ENCODE data around the gene PDK2.

DNA sequence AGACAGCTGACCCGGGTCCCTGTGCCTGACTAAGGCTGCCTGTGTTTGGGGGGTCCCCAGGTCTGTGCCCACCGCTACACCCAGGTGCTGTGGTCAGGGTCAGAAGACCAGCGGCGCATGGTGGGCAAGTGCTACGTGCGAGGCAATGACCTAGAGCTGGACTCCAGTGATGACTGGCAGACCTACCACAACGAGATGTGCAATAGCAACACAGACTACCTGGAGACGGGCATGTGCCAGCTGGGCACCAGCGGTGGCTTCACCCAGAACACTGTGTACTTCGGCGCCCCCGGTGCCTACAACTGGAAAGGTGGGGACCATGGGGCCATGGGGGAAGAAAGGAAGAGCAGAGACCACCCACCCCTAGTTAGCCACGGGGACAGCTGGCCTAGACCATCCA lies 27.2 kb upstream of the PDK2 start:
- TF ChIP-seq, protein P1, sequence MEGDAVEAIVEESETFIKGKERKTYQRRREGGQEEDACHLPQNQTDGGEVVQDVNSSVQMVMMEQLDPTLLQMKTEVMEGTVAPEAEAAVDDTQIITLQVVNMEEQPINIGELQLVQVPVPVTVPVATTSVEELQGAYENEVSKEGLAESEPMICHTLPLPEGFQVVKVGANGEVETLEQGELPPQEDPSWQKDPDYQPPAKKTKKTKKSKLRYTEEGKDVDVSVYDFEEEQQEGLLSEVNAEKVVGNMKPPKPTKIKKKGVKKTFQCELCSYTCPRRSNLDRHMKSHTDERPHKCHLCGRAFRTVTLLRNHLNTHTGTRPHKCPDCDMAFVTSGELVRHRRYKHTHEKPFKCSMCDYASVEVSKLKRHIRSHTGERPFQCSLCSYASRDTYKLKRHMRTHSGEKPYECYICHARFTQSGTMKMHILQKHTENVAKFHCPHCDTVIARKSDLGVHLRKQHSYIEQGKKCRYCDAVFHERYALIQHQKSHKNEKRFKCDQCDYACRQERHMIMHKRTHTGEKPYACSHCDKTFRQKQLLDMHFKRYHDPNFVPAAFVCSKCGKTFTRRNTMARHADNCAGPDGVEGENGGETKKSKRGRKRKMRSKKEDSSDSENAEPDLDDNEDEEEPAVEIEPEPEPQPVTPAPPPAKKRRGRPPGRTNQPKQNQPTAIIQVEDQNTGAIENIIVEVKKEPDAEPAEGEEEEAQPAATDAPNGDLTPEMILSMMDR (IDR thresholded peaks at IDR 0.05), result no peak
- TF ChIP-seq EZH2 (IDR thresholded peaks at IDR 0.05), result no peak
- no peak for TF ChIP-seq EZH2phosphoT487 (IDR thresholded peaks at IDR 0.05)

All from neural progenitor cell (in vitro differentiated cells).